H9 (cell line): Measurements from ENCODE around the gene ABCD3. TPM values are rescaled to one million over a fixed set of nuclear protein-coding genes. Genes with fewer than 3 reads are reported as not detected.

ENCODE experiments used
- DNase-seq: peaks from one replicate; pipeline ENCODE4 v3.0.0-alpha.2; 2017
- H2AFZ ChIP-seq: one replicate; pipeline ENCODE4 v1.6.1; 2013; ENCODE audit warnings: mild to moderate bottlenecking, low read length, control low read depth, moderate library complexity
- H2AK5ac ChIP-seq: 2 replicates; pipeline ENCODE4 v1.6.1; 2013; ENCODE audit warnings: low read length, control low read depth, mixed read lengths; ENCODE audit not compliant: insufficient read length
- H2BK120ac ChIP-seq: one replicate; pipeline ENCODE4 v1.6.1; 2013; ENCODE audit warnings: low read depth, mild to moderate bottlenecking, low read length, control low read depth, inconsistent platforms; ENCODE audit not compliant: poor library complexity, severe bottlenecking
- H2BK12ac ChIP-seq: 2 replicates; pipeline ENCODE4 v1.6.1; 2013; ENCODE audit warnings: low read length, control low read depth, mixed read lengths, low read depth; ENCODE audit not compliant: insufficient read length
- H2BK15ac ChIP-seq: 2 replicates; pipeline ENCODE4 v1.6.1; 2013; ENCODE audit warnings: low read depth, low read length, control low read depth
- H2BK20ac ChIP-seq: one replicate; pipeline ENCODE4 v1.6.1; 2013; ENCODE audit warnings: low read depth, mild to moderate bottlenecking, low read length, control low read depth, inconsistent platforms; ENCODE audit not compliant: poor library complexity, severe bottlenecking
- H2BK5ac ChIP-seq: 2 replicates; pipeline ENCODE4 v1.6.1; 2013; ENCODE audit warnings: low read length, control low read depth, mixed read lengths; ENCODE audit not compliant: insufficient read length
- H3K14ac ChIP-seq: 2 replicates; pipeline ENCODE4 v1.6.1; 2013; ENCODE audit warnings: low read length, control low read depth; ENCODE audit not compliant: insufficient read depth
- H3K18ac ChIP-seq: 2 replicates; pipeline ENCODE4 v1.6.1; 2013; ENCODE audit warnings: low read depth, mild to moderate bottlenecking, mixed read lengths, low read length, control low read depth; ENCODE audit not compliant: insufficient read length
- H3K23ac ChIP-seq: 2 replicates; pipeline ENCODE4 v1.6.1; 2013; ENCODE audit warnings: low read length, control low read depth, mixed read lengths, low read depth; ENCODE audit not compliant: insufficient read length
- H3K23me2 ChIP-seq: 2 replicates; pipeline ENCODE4 v1.6.1; 2013; ENCODE audit warnings: low read depth, mild to moderate bottlenecking, mixed read lengths, low read length, control low read depth; ENCODE audit not compliant: insufficient read length, poor library complexity, severe bottlenecking
- H3K27ac ChIP-seq: 2 replicates; pipeline ENCODE4 v1.5.1; 2013; ENCODE audit warnings: low read length, control low read depth, mixed read lengths, low read depth; ENCODE audit not compliant: insufficient read length
- H3K27me3 ChIP-seq: 2 replicates; pipeline ENCODE4 v1.6.1; 2013; ENCODE audit warnings: low read length, control low read depth, inconsistent platforms; ENCODE audit not compliant: insufficient read depth
- H3K4ac ChIP-seq: 2 replicates; pipeline ENCODE4 v1.6.1; 2013; ENCODE audit warnings: low read depth, mild to moderate bottlenecking, control low read depth, inconsistent platforms, low read length, moderate library complexity
- H3K4me1 ChIP-seq: 2 replicates; pipeline ENCODE4 v1.6.1; 2013; ENCODE audit warnings: low read length, control low read depth, inconsistent platforms; ENCODE audit not compliant: insufficient read depth
- H3K4me2 ChIP-seq: 2 replicates; pipeline ENCODE4 v1.6.1; 2013; ENCODE audit warnings: low read length, control low read depth, mixed read lengths; ENCODE audit not compliant: insufficient read length, insufficient read depth
- H3K56ac ChIP-seq: 2 replicates; pipeline ENCODE4 v1.6.1; 2013; ENCODE audit warnings: low read depth, mild to moderate bottlenecking, mixed read lengths, low read length, control low read depth; ENCODE audit not compliant: insufficient read length
- H3K79me1 ChIP-seq: 2 replicates; pipeline ENCODE4 v1.6.1; 2013; ENCODE audit warnings: low read depth, mild to moderate bottlenecking, moderate library complexity, low read length, control low read depth, inconsistent platforms; ENCODE audit not compliant: insufficient read depth, poor library complexity, severe bottlenecking
- H3K79me2 ChIP-seq: 2 replicates; pipeline ENCODE4 v1.6.1; 2013; ENCODE audit warnings: low read length, control low read depth, inconsistent platforms; ENCODE audit not compliant: insufficient read depth
- H3K9ac ChIP-seq: 2 replicates; pipeline ENCODE4 v1.6.1; 2013; ENCODE audit warnings: low read length, control low read depth, mixed read lengths; ENCODE audit not compliant: insufficient read length; ENCODE audit errors: extremely low read depth
- H3K9me3 ChIP-seq: one replicate; pipeline ENCODE4 v1.6.1; 2013; ENCODE audit warnings: low read depth, low read length, inconsistent platforms; ENCODE audit not compliant: control insufficient read depth
- H3T11ph ChIP-seq: one replicate; pipeline ENCODE4 v1.6.1; 2013; ENCODE audit warnings: mild to moderate bottlenecking, low read length, control low read depth, inconsistent platforms
- H4K20me1 ChIP-seq: one replicate; pipeline ENCODE4 v1.6.1; 2013; ENCODE audit not compliant: control insufficient read depth, insufficient read length, insufficient read depth
- H4K5ac ChIP-seq: 2 replicates; pipeline ENCODE4 v1.6.1; 2013; ENCODE audit warnings: low read depth, mild to moderate bottlenecking, mixed read lengths, low read length, control low read depth; ENCODE audit not compliant: insufficient read length
- H4K8ac ChIP-seq: replicated peaks from 2 replicates; pipeline ENCODE4 v1.6.1; 2013; ENCODE audit warnings: low read length, control low read depth, mixed read lengths, low read depth; ENCODE audit not compliant: insufficient read length
- H4K91ac ChIP-seq: 2 replicates; pipeline ENCODE4 v1.6.1; 2013; ENCODE audit warnings: low read depth, mild to moderate bottlenecking, moderate library complexity, mixed read lengths, low read length, control low read depth; ENCODE audit not compliant: insufficient read length
- H3K27ac Mint-ChIP-seq, 3 experiments: 2 replicates in 2 of 3; 3 replicates in 1 of 3; pipeline ENCODE4 v1.8.0; 2020 to 2021; ENCODE audit warnings: mixed read lengths in 3 of 3, mild to moderate bottlenecking in 1 of 3, moderate library complexity in 1 of 3
- H3K27me3 Mint-ChIP-seq: 2 replicates; pipeline ENCODE4 v1.8.0; 2021; ENCODE audit warnings: low read depth, mild to moderate bottlenecking, moderate library complexity, mixed read lengths
- H3K36me3 Mint-ChIP-seq, 3 experiments: 2 replicates in 2 of 3; 3 replicates in 1 of 3; pipeline ENCODE4 v1.8.0; 2020 to 2021; ENCODE audit warnings: low read depth in 3 of 3, mixed read lengths in 3 of 3; ENCODE audit not compliant: insufficient read depth in 1 of 3
- H3K4me1 Mint-ChIP-seq, 2 experiments: 2 replicates each; pipeline ENCODE4 v1.8.0; 2020; ENCODE audit warnings: mixed read lengths in 2 of 2
- H3K4me3 Mint-ChIP-seq, 2 experiments: 2 replicates in 1 of 2; 3 replicates in 1 of 2; pipeline ENCODE4 v1.8.0; 2020 to 2021; ENCODE audit warnings: mild to moderate bottlenecking in 2 of 2, mixed read lengths in 2 of 2, moderate library complexity in 1 of 2
- H3K9me3 Mint-ChIP-seq, 2 experiments: 2 replicates in 1 of 2; 3 replicates in 1 of 2; pipeline ENCODE4 v1.8.0; 2020; ENCODE audit warnings: mild to moderate bottlenecking in 2 of 2, mixed read lengths in 2 of 2, moderate library complexity in 1 of 2
- WGBS: extraction: QIAGEN DNeasy Blood & Tissue Kit; methylation state at CpG from one replicate; pipeline ENCODE4 v1.1.7; 2013; ENCODE audit warnings: missing lambda C conversion rate, low lambda C conversion rate, mixed read lengths; ENCODE audit not compliant: insufficient read length; ENCODE audit errors: extremely low coverage; 5-methylcytosine and 5-hydroxymethylcytosine counted together
- total RNA-seq: library from RNA; stranded (reverse); gene quantifications from 2 replicates; pipeline ENCODE4 v1.2.1, GENCODE V29; 2021
- TF ChIP-seq, protein P1 (sequence below): fragments of 200-600 bp; sonication (generic); conservative IDR thresholded peaks from 3 replicates; pipeline ENCODE4 v1.8.0; 2021; ENCODE audit warnings: antibody characterized with exemption, mild to moderate bottlenecking

ABCD3 gene
- total RNA-seq, 1 experiment from 2014 or later: 32.0 TPM

DNA sequence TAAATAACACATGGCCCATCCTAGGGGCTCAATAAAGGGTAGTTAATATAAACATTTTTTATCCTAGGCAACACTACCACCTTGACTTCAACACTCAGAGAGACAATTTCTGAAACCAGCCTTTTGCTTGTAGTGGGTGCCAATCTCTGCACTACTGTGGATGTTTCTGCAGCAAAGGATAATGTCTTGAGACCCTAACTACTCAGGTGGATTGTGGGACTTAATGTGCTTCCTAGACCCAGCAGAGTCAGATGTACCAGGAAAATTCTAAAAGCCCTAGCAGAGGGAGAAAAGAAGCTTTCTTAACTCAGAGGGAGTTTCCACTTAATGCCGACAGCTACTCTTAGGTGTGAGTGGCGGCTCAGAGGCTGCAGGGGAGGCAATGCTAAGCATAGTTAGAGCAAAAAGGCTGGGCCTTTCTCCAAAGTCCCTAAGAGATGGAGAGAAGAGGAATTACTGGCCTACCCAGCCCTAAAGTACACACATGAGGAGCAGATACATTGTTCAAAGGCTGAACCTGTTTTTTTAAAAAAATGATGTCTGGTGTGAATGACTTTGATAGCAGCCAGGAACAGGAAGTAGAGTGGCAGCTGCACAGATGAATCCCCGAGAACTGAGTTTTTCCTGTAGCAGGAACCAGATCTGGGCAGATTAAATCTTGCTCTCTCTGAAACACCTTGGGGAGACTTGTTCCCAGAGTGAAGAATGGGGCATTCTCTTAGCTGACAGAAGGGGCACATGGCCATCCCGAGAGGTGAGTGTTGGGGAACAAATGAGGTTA lies 33.5 kb upstream of the ABCD3 start:
- no peak for DNase-seq
- no peak overlapping the region for H2BK20ac ChIP-seq
- H4K5ac ChIP-seq: no peak overlapping the region
- no peak overlapping the region for H3K18ac ChIP-seq
- peaks cover 10% of the 10 kb centered on the region for H3K9me3 ChIP-seq
- no peaks in the 10 kb centered on the region for H3K27me3 ChIP-seq
- H2AK5ac ChIP-seq: no peak overlapping the region
- peaks cover 15% of the 10 kb centered on the region in 2 experiments for H3K9me3 Mint-ChIP-seq
- H3K4me1 Mint-ChIP-seq: peaks cover 10% of the 10 kb centered on the region in 2 experiments
- no peak overlapping the region for H2BK12ac ChIP-seq
- H3K23ac ChIP-seq: no peak overlapping the region
- WGBS: no CpG with 5 or more reads among the region's 4 CpGs
- no peak overlapping the region for H3K9ac ChIP-seq
- no peak overlapping the region for H3K27ac Mint-ChIP-seq
- H3K79me2 ChIP-seq: no peaks in the 10 kb centered on the region
- H4K8ac ChIP-seq: no peak overlapping the region
- no peak overlapping the region for H4K91ac ChIP-seq
- H2BK5ac ChIP-seq: no peak overlapping the region
- TF ChIP-seq, protein P1, sequence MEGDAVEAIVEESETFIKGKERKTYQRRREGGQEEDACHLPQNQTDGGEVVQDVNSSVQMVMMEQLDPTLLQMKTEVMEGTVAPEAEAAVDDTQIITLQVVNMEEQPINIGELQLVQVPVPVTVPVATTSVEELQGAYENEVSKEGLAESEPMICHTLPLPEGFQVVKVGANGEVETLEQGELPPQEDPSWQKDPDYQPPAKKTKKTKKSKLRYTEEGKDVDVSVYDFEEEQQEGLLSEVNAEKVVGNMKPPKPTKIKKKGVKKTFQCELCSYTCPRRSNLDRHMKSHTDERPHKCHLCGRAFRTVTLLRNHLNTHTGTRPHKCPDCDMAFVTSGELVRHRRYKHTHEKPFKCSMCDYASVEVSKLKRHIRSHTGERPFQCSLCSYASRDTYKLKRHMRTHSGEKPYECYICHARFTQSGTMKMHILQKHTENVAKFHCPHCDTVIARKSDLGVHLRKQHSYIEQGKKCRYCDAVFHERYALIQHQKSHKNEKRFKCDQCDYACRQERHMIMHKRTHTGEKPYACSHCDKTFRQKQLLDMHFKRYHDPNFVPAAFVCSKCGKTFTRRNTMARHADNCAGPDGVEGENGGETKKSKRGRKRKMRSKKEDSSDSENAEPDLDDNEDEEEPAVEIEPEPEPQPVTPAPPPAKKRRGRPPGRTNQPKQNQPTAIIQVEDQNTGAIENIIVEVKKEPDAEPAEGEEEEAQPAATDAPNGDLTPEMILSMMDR: no peak
- peaks cover 11 to 13% (median 13%) of the 10 kb centered on the region in 3 experiments for H3K36me3 Mint-ChIP-seq
- no peak overlapping the region for H3K4me3 Mint-ChIP-seq
- H3K14ac ChIP-seq: no peak overlapping the region
- H3K27me3 Mint-ChIP-seq: peaks cover 3% of the 10 kb centered on the region
- H3T11ph ChIP-seq: no peak overlapping the region
- H2AFZ ChIP-seq: no peak overlapping the region
- no peak overlapping the region for H3K4ac ChIP-seq
- H3K79me1 ChIP-seq: no peaks in the 10 kb centered on the region
- H4K20me1 ChIP-seq: no peaks in the 10 kb centered on the region
- H2BK120ac ChIP-seq: no peak overlapping the region
- no peaks in the 10 kb centered on the region for H3K23me2 ChIP-seq
- H3K4me1 ChIP-seq: no peaks in the 10 kb centered on the region
- H3K56ac ChIP-seq: no peak overlapping the region
- no peak overlapping the region for H2BK15ac ChIP-seq
- no peak overlapping the region for H3K27ac ChIP-seq
- no peak overlapping the region for H3K4me2 ChIP-seq
